SK-N-SH (cell line): ENCODE measurements around the gene SGCA. TPM values are rescaled to one million over a fixed set of nuclear protein-coding genes. Genes with fewer than 3 reads are reported as not detected.

Source experiments
- CTCF ChIA-PET: fragments of 300-600, 350-600 bp; formaldehyde crosslinking; extraction: SDS; loops from one replicate; lab custom pipeline; 2021; lab: Yijun Ruan, JAX
- POLR2A ChIA-PET: fragments of 350-600 bp; sonication (Branson Sonifier 250); formaldehyde crosslinking; extraction: SDS; loops from one replicate; lab custom pipeline; 2020; ENCODE audit warnings: antibody characterized with exemption, inconsistent platforms; lab: Yijun Ruan, JAX
- DNase-seq: peaks from one replicate; pipeline ENCODE4 v3.0.0; 2012
- H2AFZ ChIP-seq: fragments of 200-600 bp; sonication (generic); 2 replicates; pipeline ENCODE4 v1.8.1; 2016; ENCODE audit warnings: antibody characterized with exemption, mild to moderate bottlenecking, low read depth
- H3F3A ChIP-seq: fragments of 200-600 bp; sonication (generic); replicated peaks from 2 replicates; pipeline ENCODE3; 2016; ENCODE audit warnings: antibody characterized with exemption, mild to moderate bottlenecking; ENCODE audit not compliant: insufficient read depth
- H3K27ac ChIP-seq, 2 experiments: fragments of 200-500 bp in 1 of 2; fragments of 200-600 bp in 1 of 2; sonication (Bioruptor generic) in 1 of 2; sonication (generic), shearing (Covaris generic) in 1 of 2; 2 replicates each; pipeline versions ENCODE4 v1.5.1 to v1.6.1; 2014 to 2016; ENCODE audit warnings: low read depth in 2 of 2, inconsistent platforms in 1 of 2, low read length in 1 of 2, mild to moderate bottlenecking in 1 of 2, mixed read lengths in 1 of 2
- H3K27me3 ChIP-seq: fragments of 200-600 bp; sonication (generic), shearing (Covaris generic); 2 replicates; pipeline ENCODE4 v1.6.1; 2016; ENCODE audit warnings: mixed run types; ENCODE audit not compliant: insufficient read depth
- H3K36me3 ChIP-seq, 2 experiments: fragments of 200-500 bp in 1 of 2; fragments of 200-600 bp in 1 of 2; sonication (Bioruptor generic) in 1 of 2; sonication (generic) in 1 of 2; replicated peaks in 1 of 2; 2 replicates each; pipeline versions ENCODE3 to v1.5.1; 2014 to 2016; ENCODE audit warnings: low read length in 1 of 2, mild to moderate bottlenecking in 1 of 2; ENCODE audit not compliant: insufficient read depth in 2 of 2, control insufficient read depth in 1 of 2
- H3K4me1 ChIP-seq, 2 experiments: fragments of 200-500 bp in 1 of 2; fragments of 200-600 bp in 1 of 2; sonication (Bioruptor generic) in 1 of 2; sonication (generic), shearing (Covaris generic) in 1 of 2; 2 replicates each; pipeline versions ENCODE4 v1.5.1 to v1.6.1; 2014 to 2016; ENCODE audit warnings: low read depth in 1 of 2, low read length in 1 of 2, mixed run types in 1 of 2; ENCODE audit not compliant: insufficient read depth in 2 of 2, control insufficient read depth in 1 of 2
- H3K4me2 ChIP-seq: fragments of 200-600 bp; sonication (generic), shearing (Covaris generic); 2 replicates; pipeline ENCODE4 v1.6.1; 2017; ENCODE audit warnings: mixed run types
- H3K4me3 ChIP-seq, 2 experiments: fragments of 200-500 bp in 1 of 2; fragments of 200-600 bp in 1 of 2; sonication (Bioruptor generic) in 1 of 2; sonication (generic), shearing (Covaris generic) in 1 of 2; 2 replicates each; pipeline versions ENCODE4 v1.5.1 to v1.8.1; 2014 to 2016; ENCODE audit warnings: low read depth in 2 of 2, inconsistent platforms in 1 of 2, low read length in 1 of 2, mild to moderate bottlenecking in 1 of 2, mixed read lengths in 1 of 2, moderate library complexity in 1 of 2
- H3K79me2 ChIP-seq: fragments of 200-600 bp; sonication (generic); 2 replicates; pipeline ENCODE4 v1.8.1; 2017; ENCODE audit warnings: mild to moderate bottlenecking; ENCODE audit not compliant: insufficient read depth
- H3K9ac ChIP-seq: fragments of 200-600 bp; sonication (generic); 2 replicates; pipeline ENCODE4 v1.6.1; 2017; ENCODE audit warnings: mixed run types
- H3K9me2 ChIP-seq: fragments of 200-600 bp; sonication (generic); 2 replicates; pipeline ENCODE4 v1.6.1; 2017; ENCODE audit warnings: mixed run types
- H3K9me3 ChIP-seq: fragments of 200-600 bp; sonication (generic); 2 replicates; pipeline ENCODE4 v1.6.1; 2017; ENCODE audit warnings: mixed run types, mild to moderate bottlenecking, moderate library complexity
- H4K20me1 ChIP-seq: fragments of 200-600 bp; sonication (generic); 2 replicates; pipeline ENCODE4 v1.6.1; 2017; ENCODE audit warnings: mild to moderate bottlenecking, mixed run types; ENCODE audit not compliant: insufficient read depth
- CHD2 ChIP-seq: fragments of 150-350 bp; IDR thresholded peaks from 2 replicates; pipeline ENCODE4 v1.6.1; 2018; ENCODE audit warnings: low read length; ENCODE audit not compliant: partially characterized antibody
- CTCF ChIP-seq: fragments of 200-600 bp; sonication (generic); IDR thresholded peaks from 2 replicates; pipeline ENCODE4 v1.6.1; 2017; ENCODE audit warnings: antibody characterized with exemption, mild to moderate bottlenecking, moderate library complexity
- EP300 ChIP-seq, 2 experiments: IDR thresholded peaks; 2 replicates each; pipeline versions ENCODE4 v1.4.0 to v1.6.1; 2012; ENCODE audit warnings: borderline replicate concordance in 1 of 2, low read depth in 1 of 2, low read length in 1 of 2
- EZH2phosphoT487 ChIP-seq: fragments of 200-600 bp; sonication (generic); IDR thresholded peaks from 2 replicates; pipeline ENCODE4 v1.6.1; 2017; ENCODE audit warnings: low read depth, mixed run types, mild to moderate bottlenecking, antibody characterized with exemption, moderate library complexity, borderline replicate concordance
- FOSL2 ChIP-seq: IDR thresholded peaks from 2 replicates; pipeline ENCODE4 v1.4.0; 2012; ENCODE audit warnings: low read depth, mild to moderate bottlenecking, moderate library complexity, borderline replicate concordance
- FOXM1 ChIP-seq: IDR thresholded peaks from 2 replicates; pipeline ENCODE4 v1.4.0; 2012; ENCODE audit warnings: low read depth, mild to moderate bottlenecking
- GATA2 ChIP-seq: sonication (generic); formaldehyde crosslinking; IDR thresholded peaks from 2 replicates; pipeline ENCODE4 v1.5.0; 2020; ENCODE audit warnings: mild to moderate bottlenecking, missing genetic modification reagents
- IRF3 ChIP-seq: fragments of 150-350 bp; IDR thresholded peaks from 2 replicates; pipeline ENCODE4 v1.6.1; 2016; ENCODE audit warnings: mild to moderate bottlenecking, low read depth, low read length
- JUND ChIP-seq: IDR thresholded peaks from 2 replicates; pipeline ENCODE4 v1.4.0; 2012
- MEF2A ChIP-seq: IDR thresholded peaks from 2 replicates; pipeline ENCODE4 v1.4.0; 2012; ENCODE audit warnings: low read depth, borderline replicate concordance
- MXI1 ChIP-seq: IDR thresholded peaks from 2 replicates; pipeline ENCODE4 v1.6.1; 2012; ENCODE audit warnings: mild to moderate bottlenecking, low read depth, low read length, improper control_type of control experiment
- NFIC ChIP-seq: IDR thresholded peaks from 2 replicates; pipeline ENCODE4 v1.4.0; 2012; ENCODE audit warnings: borderline replicate concordance
- NRF1 ChIP-seq: IDR thresholded peaks from 2 replicates; pipeline ENCODE4 v1.6.1; 2012; ENCODE audit warnings: low read depth, mild to moderate bottlenecking, low read length
- RAD21 ChIP-seq: IDR thresholded peaks from 2 replicates; pipeline ENCODE4 v1.6.1; 2012; ENCODE audit warnings: mild to moderate bottlenecking, low read length
- RFX5 ChIP-seq: IDR thresholded peaks from 2 replicates; pipeline ENCODE4 v1.6.1; 2012; ENCODE audit warnings: mild to moderate bottlenecking, improper control_type of control experiment, low read length
- RXRA ChIP-seq: IDR thresholded peaks from 2 replicates; pipeline ENCODE4 v1.4.0; 2012; ENCODE audit warnings: low read depth, mild to moderate bottlenecking, borderline replicate concordance
- SIN3A ChIP-seq: IDR thresholded peaks from 2 replicates; pipeline ENCODE4 v1.6.1; 2012; ENCODE audit warnings: low read depth, mild to moderate bottlenecking, low read length, moderate library complexity, borderline replicate concordance
- SMC3 ChIP-seq: IDR thresholded peaks from 2 replicates; pipeline ENCODE4 v1.6.1; 2012; ENCODE audit warnings: low read depth, low read length, improper control_type of control experiment
- TEAD4 ChIP-seq: IDR thresholded peaks from 2 replicates; pipeline ENCODE4 v1.4.0; 2012; ENCODE audit warnings: mild to moderate bottlenecking, borderline replicate concordance; ENCODE audit not compliant: insufficient read depth
- YY1 ChIP-seq: IDR thresholded peaks from 2 replicates; pipeline ENCODE4 v1.4.0; 2012; ENCODE audit warnings: low read depth, mild to moderate bottlenecking
- ZBTB33 ChIP-seq: IDR thresholded peaks from 2 replicates; pipeline ENCODE4 v1.4.0; 2012; ENCODE audit warnings: low read depth, borderline replicate concordance
- WGBS: methylation state at CpG from one replicate; pipeline ENCODE4 v1.1.6; 2017; ENCODE audit warnings: low lambda C conversion rate; 5-methylcytosine and 5-hydroxymethylcytosine counted together
- polyA plus RNA-seq, 3 experiments: library from polyadenylated mRNA; depleted of rRNA; stranded (reverse); fragments of >200 nt; gene quantifications; 2 replicates each; pipeline ENCODE4 v1.2.3, GENCODE V29; 2012

Gene SGCA
- polyA plus RNA-seq, 1 of the 3 experiments (the other 2 are of a cell fraction) = not detected

GRCh38 chr17:50203604-50204345, 38.0 kb downstream of the SGCA start (continued):
- TF ChIP-seq RAD21 (no peak), NFIC (peak; percentile 91), RFX5 (no peak), YY1 (no peak), JUND (peak; percentile 87), SIN3A (peak; percentile 94), EZH2phosphoT487 (no peak), ZBTB33 (peak; percentile 82; the same call in 1 of the 2 replicates), NRF1 (no peak), TEAD4 (peak; percentile 93), SMC3 (no peak)

GRCh38 chr17:50204431-50204830, 38.6 kb downstream of the SGCA start:
- no peaks in the 10 kb centered on the region for H3K9me2 ChIP-seq
- peaks cover 54% of the 10 kb centered on the region for H3F3A ChIP-seq
- H3K9ac ChIP-seq = peak overlapping the region; percentile 57; the same call in 1 of the 2 replicates
- peaks cover 19% of the 10 kb centered on the region for H4K20me1 ChIP-seq
- H3K36me3 ChIP-seq = peaks cover 0 to 5% of the 10 kb centered on the region in 2 experiments
- peak overlapping the region; percentile 76 to 100; a peak in 3 of 4 replicates for H3K27ac ChIP-seq
- H3K4me2 ChIP-seq = peak overlapping the region; percentile 89
- H2AFZ ChIP-seq = no peak overlapping the region
- no peaks in the 10 kb centered on the region for H3K9me3 ChIP-seq
- DNase-seq = no peak
- TF ChIP-seq EZH2phosphoT487 (no peak), IRF3 (no peak), MXI1 (no peak), MEF2A (no peak), FOSL2 (no peak), EP300 (IDR thresholded peaks at IDR 0.05; ENCODE audit: borderline replicate concordance in 1 of 2, low read depth in 1 of 2, low read length in 1 of 2) (no peak), RFX5 (no peak), CHD2 (no peak), GATA2 (CRISPR knock-in tag) (no peak), CTCF (no peak), RXRA (no peak), NRF1 (no peak), FOXM1 (no peak)
- WGBS = 84% methylated on average over 3 of the region's 3 CpGs
- peaks cover 56 to 67% of the 10 kb centered on the region in 2 experiments for H3K4me1 ChIP-seq
- peaks cover 41% of the 10 kb centered on the region for H3K79me2 ChIP-seq
- ChIA-PET POLR2A (no interaction called here), CTCF (interaction anchor here (0.8 to 25.6 kb wide), 10 partner anchors 8 to 110 kb away, joined by 3 to 2150 read pairs (median 5); partner anchors contain the start of genes SGCA and TMEM92)
- H3K4me3 ChIP-seq = no peak overlapping the region
- no peaks in the 10 kb centered on the region for H3K27me3 ChIP-seq
